ENCODE data around the gene RREB1. TPM values are rescaled to one million over a fixed set of nuclear protein-coding genes. Genes with fewer than 3 reads are reported as not detected.

RREB1 gene
- total RNA-seq, 3 donors from 2014 or later, result 64.9 to 85.9 (median 74.7) TPM

DNA sequence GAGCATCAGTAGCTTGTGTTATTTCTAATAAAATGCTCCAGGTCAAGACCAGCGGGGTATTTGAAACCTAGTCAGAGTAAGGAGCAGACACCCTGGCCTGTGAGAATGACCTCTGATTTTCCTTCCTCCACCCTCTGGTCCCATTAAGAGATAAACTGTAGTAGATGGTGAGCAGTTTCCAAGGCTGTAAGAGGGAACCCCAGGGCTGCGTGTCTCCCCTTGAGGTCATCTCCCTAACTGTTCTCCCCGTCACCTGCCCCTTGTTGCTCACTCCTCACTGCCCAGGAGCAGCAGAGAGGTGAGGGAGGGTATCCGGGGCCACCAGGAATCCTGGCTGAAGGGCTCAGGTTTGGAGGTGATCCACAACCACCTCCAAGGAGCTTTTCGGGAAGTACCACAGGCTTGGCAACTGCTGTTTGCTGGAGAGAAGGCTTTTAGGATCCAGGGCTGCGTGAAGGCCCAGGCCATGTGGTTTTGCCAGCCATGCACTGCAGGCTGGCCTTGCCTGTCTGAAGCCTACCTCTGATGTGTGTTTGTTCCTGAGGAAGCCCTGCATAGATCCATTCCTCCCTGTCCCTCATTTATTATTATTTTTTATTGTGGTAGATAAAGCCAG, 62.5 kb downstream of the RREB1 start:
- no peak for ATAC-seq
- Histone ChIP-seq H3K4me3 (no peak overlapping the region), H3K9me3 (no peaks in the 10 kb centered on the region), H3K36me3 (ENCODE audit: low read depth) (no peaks in the 10 kb centered on the region), H3K4me1 (ENCODE audit: low read depth) (peaks cover 54% of the 10 kb centered on the region)
- intact Hi-C loops (cut with DNase I, micrococcal nuclease), result no loop called here
- TF ChIP-seq, protein P1, sequence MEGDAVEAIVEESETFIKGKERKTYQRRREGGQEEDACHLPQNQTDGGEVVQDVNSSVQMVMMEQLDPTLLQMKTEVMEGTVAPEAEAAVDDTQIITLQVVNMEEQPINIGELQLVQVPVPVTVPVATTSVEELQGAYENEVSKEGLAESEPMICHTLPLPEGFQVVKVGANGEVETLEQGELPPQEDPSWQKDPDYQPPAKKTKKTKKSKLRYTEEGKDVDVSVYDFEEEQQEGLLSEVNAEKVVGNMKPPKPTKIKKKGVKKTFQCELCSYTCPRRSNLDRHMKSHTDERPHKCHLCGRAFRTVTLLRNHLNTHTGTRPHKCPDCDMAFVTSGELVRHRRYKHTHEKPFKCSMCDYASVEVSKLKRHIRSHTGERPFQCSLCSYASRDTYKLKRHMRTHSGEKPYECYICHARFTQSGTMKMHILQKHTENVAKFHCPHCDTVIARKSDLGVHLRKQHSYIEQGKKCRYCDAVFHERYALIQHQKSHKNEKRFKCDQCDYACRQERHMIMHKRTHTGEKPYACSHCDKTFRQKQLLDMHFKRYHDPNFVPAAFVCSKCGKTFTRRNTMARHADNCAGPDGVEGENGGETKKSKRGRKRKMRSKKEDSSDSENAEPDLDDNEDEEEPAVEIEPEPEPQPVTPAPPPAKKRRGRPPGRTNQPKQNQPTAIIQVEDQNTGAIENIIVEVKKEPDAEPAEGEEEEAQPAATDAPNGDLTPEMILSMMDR (IDR thresholded peaks at IDR 0.05), result no peak
- no peak for DNase-seq

GRCh38 chr6:7171119-7171518, 63.4 kb downstream of the RREB1 start:
- ATAC-seq (peak; percentile 87), DNase-seq (peak; percentile 74 to 78 (median 77))
- Histone ChIP-seq H3K36me3 (ENCODE audit: low read depth) (no peaks in the 10 kb centered on the region), H3K4me1 (ENCODE audit: low read depth) (peaks cover 46% of the 10 kb centered on the region), H3K9me3 (no peaks in the 10 kb centered on the region), H3K4me3 (no peak overlapping the region)
- TF ChIP-seq, protein P1 (IDR thresholded peaks at IDR 0.05), result no peak
- intact Hi-C loops (cut with DNase I, micrococcal nuclease), result no loop called here

GRCh38 chr6:7171733-7172132, 64.0 kb downstream of the RREB1 start:
- intact Hi-C loops (cut with DNase I, micrococcal nuclease), result no loop called here
- TF ChIP-seq, protein P1 (IDR thresholded peaks at IDR 0.05), result no peak
- ATAC-seq (no peak), DNase-seq (no peak)
- no peaks in the 10 kb centered on the region for H3K9me3 ChIP-seq
- peaks cover 40% of the 10 kb centered on the region for H3K4me1 ChIP-seq (ENCODE audit: low read depth)
- H3K4me3 ChIP-seq, result no peak overlapping the region
- no peaks in the 10 kb centered on the region for H3K36me3 ChIP-seq (ENCODE audit: low read depth)

DNA sequence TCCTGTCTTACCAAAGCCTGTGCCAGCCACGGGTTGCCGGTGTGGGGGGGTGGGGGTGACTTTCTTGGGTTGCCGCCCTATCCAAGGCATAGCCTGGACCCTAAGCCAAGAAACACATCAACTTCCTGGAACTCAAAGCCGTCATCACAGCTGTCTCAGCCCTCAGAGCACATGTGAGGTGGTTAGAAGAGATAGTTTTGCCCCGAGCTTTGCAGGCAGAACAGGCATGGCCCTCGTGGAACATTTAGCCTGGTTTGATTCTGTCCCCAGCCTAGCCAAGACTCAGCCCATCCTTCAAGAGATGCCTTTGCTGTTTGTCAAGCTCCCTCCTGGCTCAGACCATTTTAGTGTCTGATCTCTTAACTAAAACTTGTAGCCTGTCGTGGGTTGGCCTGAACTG, 64.9 kb downstream of the RREB1 start:
- no peak overlapping the region for H3K4me3 ChIP-seq
- no peaks in the 10 kb centered on the region for H3K9me3 ChIP-seq
- no peaks in the 10 kb centered on the region for H3K36me3 ChIP-seq (ENCODE audit: low read depth)
- H3K4me1 ChIP-seq (ENCODE audit: low read depth), result peaks cover 31% of the 10 kb centered on the region
- no peak for ATAC-seq
- DNase-seq, result no peak
- intact Hi-C loops (cut with DNase I, micrococcal nuclease), result no loop called here
- TF ChIP-seq, protein P1 (IDR thresholded peaks at IDR 0.05), result no peak

DNA sequence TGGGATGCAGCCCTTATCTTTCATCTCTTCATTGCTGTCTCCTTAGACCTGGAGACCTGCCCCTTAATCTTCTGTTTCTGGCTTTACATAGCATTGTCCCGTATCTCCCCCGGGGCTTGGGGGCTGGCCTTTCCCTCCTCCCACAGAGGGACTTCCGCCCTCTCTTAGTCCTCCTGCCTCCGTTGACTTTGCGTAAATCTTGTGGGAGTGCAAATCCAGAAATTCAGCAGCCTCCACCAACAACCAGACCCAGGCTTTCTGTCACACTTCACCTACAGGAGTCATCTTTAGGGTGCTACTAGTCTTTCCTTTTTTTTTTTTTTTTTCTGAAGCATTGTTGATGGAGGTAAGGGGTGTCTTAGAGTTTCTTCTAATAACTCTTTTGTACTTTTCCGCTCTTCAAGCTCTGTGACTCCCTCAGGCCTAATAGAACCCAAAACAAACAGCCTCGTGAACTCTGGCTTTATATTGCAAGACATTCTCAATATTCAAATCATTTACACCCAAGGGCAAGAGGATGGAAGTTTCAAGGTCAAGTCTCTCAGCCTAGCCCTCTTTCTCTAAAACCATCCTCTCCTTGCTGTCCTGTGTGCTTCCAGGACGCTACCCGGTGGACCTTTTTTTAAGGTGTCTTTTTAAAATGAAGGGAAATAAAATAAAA, 66.2 kb downstream of the RREB1 start:
- ATAC-seq, result no peak
- no peaks in the 10 kb centered on the region for H3K36me3 ChIP-seq (ENCODE audit: low read depth)
- TF ChIP-seq, protein P1 (IDR thresholded peaks at IDR 0.05), result no peak
- no peaks in the 10 kb centered on the region for H3K9me3 ChIP-seq
- no peak for DNase-seq
- intact Hi-C loops (cut with DNase I, micrococcal nuclease), result no loop called here
- H3K4me3 ChIP-seq, result no peak overlapping the region
- peaks cover 27% of the 10 kb centered on the region for H3K4me1 ChIP-seq (ENCODE audit: low read depth)

Measured in mucosa of descending colon (tissue), 3 donors.